Smooth muscle cell (in vitro differentiated cells): Measurements from ENCODE around the gene SRRM4. TPM values are rescaled to one million over a fixed set of nuclear protein-coding genes. Genes with fewer than 3 reads are reported as not detected.

Source experiments
- DNase-seq: peaks from one replicate; lab custom pipeline; 2025; ENCODE audit not compliant: unreplicated experiment; lab: John Stamatoyannopoulos, UW
- H2AFZ ChIP-seq: fragments of 200-600 bp; sonication (generic); 2 replicates; pipeline ENCODE4 v1.6.0; 2016; ENCODE audit warnings: antibody characterized with exemption, low read depth, mild to moderate bottlenecking
- H3F3A ChIP-seq: fragments of 200-600 bp; sonication (generic); 2 replicates; pipeline ENCODE4 v1.6.0; 2017; ENCODE audit warnings: antibody characterized with exemption, low read depth
- H3K27ac ChIP-seq: fragments of 200-600 bp; sonication (generic); 2 replicates; pipeline ENCODE4 v1.5.1; 2016; ENCODE audit warnings: low read depth, mild to moderate bottlenecking
- H3K27me3 ChIP-seq: fragments of 200-600 bp; sonication (generic); 2 replicates; pipeline ENCODE4 v1.6.1; 2016; ENCODE audit warnings: low read depth, mild to moderate bottlenecking
- H3K36me3 ChIP-seq: fragments of 200-600 bp; sonication (generic); 2 replicates; pipeline ENCODE4 v1.5.1; 2016; ENCODE audit warnings: low read depth
- H3K4me1 ChIP-seq: fragments of 200-600 bp; sonication (generic); 2 replicates; pipeline ENCODE4 v1.5.1; 2016; ENCODE audit warnings: low read depth
- H3K4me2 ChIP-seq: fragments of 200-600 bp; sonication (generic); 2 replicates; pipeline ENCODE4 v1.6.0; 2016; ENCODE audit warnings: mild to moderate bottlenecking
- H3K4me3 ChIP-seq: fragments of 200-600 bp; sonication (generic); 2 replicates; pipeline ENCODE4 v1.5.1; 2016; ENCODE audit warnings: mild to moderate bottlenecking
- H3K79me2 ChIP-seq: fragments of 200-600 bp; sonication (generic); 2 replicates; pipeline ENCODE4 v1.6.0; 2016; ENCODE audit warnings: low read depth, mild to moderate bottlenecking
- H3K9ac ChIP-seq: fragments of 200-600 bp; sonication (generic); 2 replicates; pipeline ENCODE4 v1.6.0; 2016; ENCODE audit warnings: low read depth
- H3K9me3 ChIP-seq: fragments of 200-600 bp; sonication (generic); replicated peaks from 2 replicates; pipeline ENCODE4 v1.5.1; 2016; ENCODE audit warnings: low read depth
- H4K20me1 ChIP-seq: fragments of 200-600 bp; sonication (generic); 2 replicates; pipeline ENCODE4 v1.6.0; 2016; ENCODE audit warnings: low read depth
- CTCF ChIP-seq: fragments of 200-600 bp; sonication (generic); IDR thresholded peaks from 2 replicates; pipeline ENCODE4 v1.5.1; 2017; ENCODE audit warnings: borderline replicate concordance, mild to moderate bottlenecking, antibody characterized with exemption; ENCODE audit not compliant: insufficient read depth, poor library complexity, severe bottlenecking
- WGBS: methylation state at CpG from one replicate; pipeline ENCODE4 v1.1.7; 2016; ENCODE audit warnings: low lambda C conversion rate; 5-methylcytosine and 5-hydroxymethylcytosine counted together
- polyA plus RNA-seq: library from polyadenylated mRNA; unstranded; fragments of >200 nt; fragmentation: Nextera tagmentation; extraction: Ambion mirVana; gene quantifications from 2 replicates; pipeline ENCODE4 v1.2.1, GENCODE V29; 2016
- total RNA-seq: library from RNA; depleted of rRNA; stranded (reverse); fragments of >200 nt; gene quantifications from 2 replicates; pipeline ENCODE4 v1.2.3, GENCODE V29; 2014

The SRRM4 gene
- total and polyA plus RNA-seq, 2 experiments from 2014 or later: 0.04 TPM; not detected in 1

- H3K4me1 ChIP-seq: peaks cover 29% of the 10 kb centered on the region
- peak overlapping the region; percentile 43 for H3K4me2 ChIP-seq
- H2AFZ ChIP-seq: no peak overlapping the region
- H3K9ac ChIP-seq: no peak overlapping the region
- H3K79me2 ChIP-seq: no peaks in the 10 kb centered on the region
- H4K20me1 ChIP-seq: no peaks in the 10 kb centered on the region
- no peak for TF ChIP-seq CTCF
- no peak for DNase-seq
- no peaks in the 10 kb centered on the region for H3K9me3 ChIP-seq
- no peaks in the 10 kb centered on the region for H3F3A ChIP-seq
- H3K27me3 ChIP-seq: peaks cover 85% of the 10 kb centered on the region
- H3K36me3 ChIP-seq: no peaks in the 10 kb centered on the region
- WGBS: 0% methylated on average over 1 of the region's 1 CpG
- H3K4me3 ChIP-seq: no peak overlapping the region
- no peak overlapping the region for H3K27ac ChIP-seq
Measured at GRCh38 chr12:119090276-119090675, 108.9 kb downstream of the SRRM4 start.

- no peaks in the 10 kb centered on the region for H4K20me1 ChIP-seq
- 6% methylated on average over 3 of the region's 3 CpGs for WGBS
- H3K9ac ChIP-seq: no peak overlapping the region
- no peak for TF ChIP-seq CTCF
- no peak overlapping the region for H2AFZ ChIP-seq
- H3K79me2 ChIP-seq: no peaks in the 10 kb centered on the region
- H3K27me3 ChIP-seq: peaks cover 79% of the 10 kb centered on the region
- H3F3A ChIP-seq: no peaks in the 10 kb centered on the region
- H3K4me1 ChIP-seq: peaks cover 29% of the 10 kb centered on the region
- peak overlapping the region; percentile 43 for H3K4me2 ChIP-seq
- no peak for DNase-seq
- no peak overlapping the region for H3K4me3 ChIP-seq
- no peaks in the 10 kb centered on the region for H3K36me3 ChIP-seq
- no peak overlapping the region for H3K27ac ChIP-seq
- no peaks in the 10 kb centered on the region for H3K9me3 ChIP-seq
Measured at GRCh38 chr12:119090865-119091264, 109.5 kb downstream of the SRRM4 start.

GRCh38 chr12:119096429-119097202 lies 115.3 kb downstream of the SRRM4 start:
- Histone ChIP-seq H3K4me2 (no peak overlapping the region), H3K27me3 (peaks cover 41% of the 10 kb centered on the region), H3K9ac (no peak overlapping the region), H3K36me3 (no peaks in the 10 kb centered on the region), H4K20me1 (no peaks in the 10 kb centered on the region), H3K4me1 (peaks cover 7% of the 10 kb centered on the region), H3K79me2 (no peaks in the 10 kb centered on the region), H2AFZ (no peak overlapping the region), H3K9me3 (no peaks in the 10 kb centered on the region), H3F3A (no peaks in the 10 kb centered on the region), H3K27ac (no peak overlapping the region), H3K4me3 (no peak overlapping the region)
- no peak for TF ChIP-seq CTCF
- DNase-seq: no peak
- 34% methylated on average over 11 of the region's 11 CpGs for WGBS

GRCh38 chr12:119100933-119101332 lies 119.6 kb downstream of the SRRM4 start:
- no peaks in the 10 kb centered on the region for H3F3A ChIP-seq
- H3K4me3 ChIP-seq: no peak overlapping the region
- H3K27ac ChIP-seq: no peak overlapping the region
- H3K4me1 ChIP-seq: peaks cover 7% of the 10 kb centered on the region
- no peak overlapping the region for H3K4me2 ChIP-seq
- no peaks in the 10 kb centered on the region for H3K79me2 ChIP-seq
- H2AFZ ChIP-seq: no peak overlapping the region
- 46% methylated on average over 3 of the region's 3 CpGs for WGBS
- H4K20me1 ChIP-seq: no peaks in the 10 kb centered on the region
- H3K9me3 ChIP-seq: no peaks in the 10 kb centered on the region
- H3K27me3 ChIP-seq: peaks cover 6% of the 10 kb centered on the region
- no peak overlapping the region for H3K9ac ChIP-seq
- TF ChIP-seq CTCF: no peak
- no peaks in the 10 kb centered on the region for H3K36me3 ChIP-seq
- DNase-seq: no peak
